Measurements from ENCODE around the gene NYNRIN. TPM values are rescaled to one million over a fixed set of nuclear protein-coding genes. Genes with fewer than 3 reads are reported as not detected.
A peak's percentile ranks its signal among the peaks of the same experiment; 100 is the strongest.

The NYNRIN gene
- total RNA-seq, 4 donors from 2014 or later: 6.9 to 19.9 (median 11.5) TPM

DNA sequence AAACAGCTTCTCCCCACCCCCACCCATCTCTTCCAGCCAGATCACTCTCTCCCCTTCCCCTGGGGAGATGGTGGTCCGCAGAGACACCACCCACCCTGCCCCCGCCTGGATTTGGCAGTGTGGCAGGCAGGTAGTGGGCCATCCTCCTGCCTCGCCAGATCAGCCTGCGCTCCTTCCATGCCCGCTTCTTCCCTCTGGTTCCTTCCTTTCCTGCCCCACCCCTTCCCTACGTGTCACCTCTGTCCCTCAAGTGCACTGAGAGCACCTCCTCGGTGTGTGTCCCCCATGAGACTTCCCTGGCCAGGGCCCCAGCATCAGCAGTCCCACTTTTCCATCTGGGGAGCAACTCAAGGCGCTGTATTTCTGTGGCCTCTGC lies 632 bp downstream of the NYNRIN start:
- Histone ChIP-seq H3K36me3 (no peaks in the 10 kb centered on the region), H3K9me3 (no peaks in the 10 kb centered on the region), H3K27me3 (no peaks in the 10 kb centered on the region), H3K27ac (peak overlapping the region in 3 of 4 donors; percentile 77 to 82 (median 79)), H3K4me1 (peaks cover 0 to 69% (median 29%) of the 10 kb centered on the region in 3 donors), H3K4me3 (peak overlapping the region; percentile 80 to 85)
- no peak for TF ChIP-seq POLR2A (IDR thresholded peaks at IDR 0.05)
- TF ChIP-seq EP300 (IDR thresholded peaks at IDR 0.05): no peak
- TF ChIP-seq, protein P1, sequence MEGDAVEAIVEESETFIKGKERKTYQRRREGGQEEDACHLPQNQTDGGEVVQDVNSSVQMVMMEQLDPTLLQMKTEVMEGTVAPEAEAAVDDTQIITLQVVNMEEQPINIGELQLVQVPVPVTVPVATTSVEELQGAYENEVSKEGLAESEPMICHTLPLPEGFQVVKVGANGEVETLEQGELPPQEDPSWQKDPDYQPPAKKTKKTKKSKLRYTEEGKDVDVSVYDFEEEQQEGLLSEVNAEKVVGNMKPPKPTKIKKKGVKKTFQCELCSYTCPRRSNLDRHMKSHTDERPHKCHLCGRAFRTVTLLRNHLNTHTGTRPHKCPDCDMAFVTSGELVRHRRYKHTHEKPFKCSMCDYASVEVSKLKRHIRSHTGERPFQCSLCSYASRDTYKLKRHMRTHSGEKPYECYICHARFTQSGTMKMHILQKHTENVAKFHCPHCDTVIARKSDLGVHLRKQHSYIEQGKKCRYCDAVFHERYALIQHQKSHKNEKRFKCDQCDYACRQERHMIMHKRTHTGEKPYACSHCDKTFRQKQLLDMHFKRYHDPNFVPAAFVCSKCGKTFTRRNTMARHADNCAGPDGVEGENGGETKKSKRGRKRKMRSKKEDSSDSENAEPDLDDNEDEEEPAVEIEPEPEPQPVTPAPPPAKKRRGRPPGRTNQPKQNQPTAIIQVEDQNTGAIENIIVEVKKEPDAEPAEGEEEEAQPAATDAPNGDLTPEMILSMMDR (IDR thresholded peaks at IDR 0.05): no peak
- no peak for TF ChIP-seq POLR2AphosphoS5 (IDR thresholded peaks at IDR 0.05)
- no peak for ATAC-seq
- WGBS, 2 donors (ENCODE audit: low coverage in 1 of 2): 4 to 17% methylated on average over 5 to 7 of the region's 8 CpGs

DNA sequence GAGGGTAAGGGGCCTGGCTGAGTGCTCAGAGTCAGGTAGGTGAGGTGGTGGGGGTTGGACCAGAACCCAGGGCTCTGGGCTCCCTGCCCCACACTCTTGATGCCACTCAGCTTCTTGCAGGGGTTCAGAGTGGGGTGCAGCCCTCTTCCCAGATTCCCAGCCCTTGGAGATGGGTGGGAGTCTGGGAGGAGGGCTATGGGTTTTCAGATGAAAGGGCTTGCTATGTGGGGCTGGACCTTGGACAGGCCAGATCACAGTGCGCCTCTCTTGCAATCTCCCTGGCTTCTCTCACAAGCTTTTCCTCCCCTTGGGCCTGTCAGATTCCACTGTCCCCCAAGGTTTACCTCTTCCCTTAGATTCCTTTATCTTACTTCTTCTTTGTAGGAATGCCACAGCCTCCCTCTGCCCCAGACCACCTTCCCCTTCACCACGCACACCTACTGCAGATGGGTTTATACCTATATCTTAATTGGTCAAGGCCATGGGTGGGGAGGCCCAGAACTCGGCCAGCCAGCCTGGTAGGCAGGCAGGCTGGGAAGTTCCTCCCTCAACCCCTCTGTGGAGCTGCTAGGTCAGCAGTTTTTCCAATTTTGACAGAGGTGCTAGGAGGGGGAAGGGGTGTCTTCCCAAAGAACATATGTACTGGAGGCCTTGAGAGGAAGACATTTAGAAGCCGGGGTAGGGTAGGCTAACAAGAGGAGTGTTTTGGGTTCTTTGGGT lies 1.4 kb downstream of the NYNRIN start:
- WGBS, 2 donors (ENCODE audit: low coverage in 1 of 2): 27 to 36% methylated on average over 3 of the region's 4 CpGs
- Histone ChIP-seq H3K9me3 (no peaks in the 10 kb centered on the region), H3K27me3 (no peaks in the 10 kb centered on the region), H3K4me1 (peaks cover 0 to 72% (median 29%) of the 10 kb centered on the region in 3 donors), H3K27ac (peak overlapping the region in 3 of 4 donors; percentile 77 to 82 (median 79)), H3K36me3 (no peaks in the 10 kb centered on the region), H3K4me3 (peak overlapping the region; percentile 80 to 85)
- no peak for ATAC-seq
- TF ChIP-seq POLR2AphosphoS5 (IDR thresholded peaks at IDR 0.05) (no peak), EP300 (IDR thresholded peaks at IDR 0.05) (no peak), POLR2A (IDR thresholded peaks at IDR 0.05) (no peak)
- TF ChIP-seq, protein P1 (IDR thresholded peaks at IDR 0.05): no peak

- Histone ChIP-seq H3K4me1 (peaks cover 0 to 72% (median 29%) of the 10 kb centered on the region in 3 donors), H3K4me3 (no peak overlapping the region), H3K36me3 (peaks cover 0 to 14% of the 10 kb centered on the region in 2 donors), H3K27ac (peak overlapping the region in 3 of 4 donors; percentile 53 to 79 (median 67)), H3K9me3 (no peaks in the 10 kb centered on the region), H3K27me3 (no peaks in the 10 kb centered on the region)
- ATAC-seq: no peak
- 36 to 47% methylated on average over 5 to 9 of the region's 9 CpGs for WGBS, 2 donors (ENCODE audit: low coverage in 1 of 2)
- no peak for TF ChIP-seq POLR2AphosphoS5 (IDR thresholded peaks at IDR 0.05)
- TF ChIP-seq POLR2A (IDR thresholded peaks at IDR 0.05): no peak
- TF ChIP-seq EP300 (IDR thresholded peaks at IDR 0.05): no peak
- TF ChIP-seq, protein P1 (IDR thresholded peaks at IDR 0.05): no peak
Observed at GRCh38 chr14:24401810-24402702, 3.3 kb downstream of the NYNRIN start.

- Histone ChIP-seq H3K36me3 (peaks cover 0 to 28% of the 10 kb centered on the region in 2 donors), H3K27me3 (no peaks in the 10 kb centered on the region), H3K9me3 (no peaks in the 10 kb centered on the region), H3K27ac (peak overlapping the region in 3 of 4 donors; percentile 53 to 79 (median 67)), H3K4me1 (peaks cover 0 to 61% (median 23%) of the 10 kb centered on the region in 3 donors), H3K4me3 (no peak overlapping the region)
- peak; percentile 65 for ATAC-seq
- WGBS, 2 donors (ENCODE audit: low coverage in 1 of 2): 39 to 54% methylated on average over 4 to 7 of the region's 7 CpGs
- TF ChIP-seq, protein P1 (IDR thresholded peaks at IDR 0.05): no peak
- TF ChIP-seq EP300 (IDR thresholded peaks at IDR 0.05): no peak
- TF ChIP-seq POLR2AphosphoS5 (IDR thresholded peaks at IDR 0.05): no peak
- TF ChIP-seq POLR2A (IDR thresholded peaks at IDR 0.05): no peak
Observed at GRCh38 chr14:24403294-24403998, 4.6 kb downstream of the NYNRIN start.
